ENCODE data around the gene MSI2. TPM values are rescaled to one million over a fixed set of nuclear protein-coding genes. Genes with fewer than 3 reads are reported as not detected.

MSI2 gene
- total and polyA plus RNA-seq, 9 of the 15 experiments (the other 6 are each of a cell fraction or from before 2014, with no cell fraction given): 4.6 to 61.8 (median 42.4) TPM

- H3K4me3 ChIP-seq: no peak overlapping the region
- no TSS peak for BruUV-seq (replicated peaks)
- H3K4me2 ChIP-seq (ENCODE audit: insufficient read depth, low read length): no peak overlapping the region
- no peaks in the 10 kb centered on the region for H3K27me3 ChIP-seq (ENCODE audit: control insufficient read depth in 2 of 2, insufficient read depth in 2 of 2, low read length in 2 of 2)
- H4K20me1 ChIP-seq (replicated peaks; ENCODE audit: control insufficient read depth, insufficient read depth, low read length): peaks cover 3% of the 10 kb centered on the region; the same call in 1 of the 2 replicates
- intact Hi-C loops (cut with micrococcal nuclease) (no loop called here), in situ Hi-C loops (cut with MboI) (no loop called here)
- ATAC-seq (no peak), DNase-seq (ENCODE audit: extremely low read depth in 1 of 4, low spot score in 3 of 4) (no peak), FAIRE-seq (no peak)
- H3K4me1 ChIP-seq (replicated peaks in 1 of 2; ENCODE audit: control insufficient read depth in 2 of 2, insufficient read depth in 2 of 2, low read length in 2 of 2): no peaks in the 10 kb centered on the region
- no peak overlapping the region for H3K27ac ChIP-seq (ENCODE audit: extremely low read depth, low read depth, low read length)
- peaks cover 5% of the 10 kb centered on the region; the same call in 1 of the 3 replicates for H3K36me3 ChIP-seq (ENCODE audit: control insufficient read depth, insufficient read depth, low read length)
- H3K9me3 ChIP-seq (replicated peaks; ENCODE audit: control insufficient read depth, insufficient read depth, low read depth, low read length): no peaks in the 10 kb centered on the region
- H3K79me2 ChIP-seq (ENCODE audit: control insufficient read depth, insufficient read depth, low read length): no peaks in the 10 kb centered on the region
- no peaks in the 10 kb centered on the region for H3K9me1 ChIP-seq (ENCODE audit: control insufficient read depth, insufficient read depth, low read length)
- ChIA-PET POLR2A (interaction anchor here (0.5 to 0.7 kb wide), 4 partner anchors 39 to 268 kb away, joined by 3 read pairs; no protein-coding TSS in a partner anchor), CTCF (ENCODE audit: low intra/inter-chr PET ratio) (no interaction called here)
- 90% methylated on average over 24 of the region's 24 CpGs for WGBS (ENCODE audit: insufficient coverage, low coverage, missing lambda C conversion rate)
- H2AFZ ChIP-seq (ENCODE audit: low read depth, low read length): no peak overlapping the region
- 0 out of 4 replicates have a peak overlapping the region, but pooled peaks of 1 of the 2 experiments have one; percentile 18 for H3K9ac ChIP-seq (ENCODE audit: insufficient read depth in 1 of 2, low read depth in 2 of 2, low read length in 2 of 2)
- TF ChIP-seq MAFF (IDR thresholded peaks at IDR 0.05; ENCODE audit: low read length): no peak
- no peak for TF ChIP-seq ZNF592 (IDR thresholded peaks at IDR 0.05)
- no peak for TF ChIP-seq POLR2AphosphoS5 (IDR thresholded peaks at IDR 0.05; ENCODE audit: control insufficient read depth, insufficient read depth, low read depth, low read length)
- TF ChIP-seq ZBTB1 (CRISPR knock-in tag; IDR thresholded peaks at IDR 0.05; ENCODE audit: borderline replicate concordance, low read depth): no peak
- TF ChIP-seq HES1 (IDR thresholded peaks at IDR 0.05; ENCODE audit: low read depth): no peak
- no peak for TF ChIP-seq USF2 (CRISPR knock-in tag; IDR thresholded peaks at IDR 0.05)
- no peak for TF ChIP-seq HBP1 (CRISPR knock-in tag; IDR thresholded peaks at IDR 0.05)
- no peak for TF ChIP-seq ETV5 (CRISPR knock-in tag; IDR thresholded peaks at IDR 0.05; ENCODE audit: low read depth)
These were observed 419.4 kb downstream of the MSI2 start for GRCh38 chr17:57675427-57676387.

Data from K562 (cell line).